Urinary bladder (tissue), 4 donors: ENCODE data around the gene PRKG2. TPM values are rescaled to one million over a fixed set of nuclear protein-coding genes. Genes with fewer than 3 reads are reported as not detected.

ENCODE experiments used
- DNase-seq: peaks from one replicate; pipeline ENCODE4 v3.0.0-alpha.2; 2015; ENCODE audit errors: extremely low spot score
- H3K27ac ChIP-seq: one replicate; pipeline ENCODE4 v1.5.1; 2013; ENCODE audit warnings: low read depth, mild to moderate bottlenecking, moderate library complexity
- H3K36me3 ChIP-seq: one replicate; pipeline ENCODE4 v1.6.1; 2013; ENCODE audit warnings: mild to moderate bottlenecking, moderate library complexity; ENCODE audit not compliant: insufficient read depth
- H3K4me1 ChIP-seq: one replicate; pipeline ENCODE4 v1.6.1; 2013; ENCODE audit warnings: mild to moderate bottlenecking, moderate library complexity; ENCODE audit not compliant: insufficient read depth
- H3K4me3 ChIP-seq: one replicate; pipeline ENCODE4 v1.5.1; 2013; ENCODE audit warnings: low read depth, low read length
- WGBS: extraction: QIAGEN DNeasy Blood & Tissue Kit; methylation state at CpG from one replicate; pipeline ENCODE4 v1.1.7; 2013; 5-methylcytosine and 5-hydroxymethylcytosine counted together
- polyA plus RNA-seq: library from polyadenylated mRNA; stranded (reverse); fragments of 200-250 nt; gene quantifications from one replicate; pipeline ENCODE4 v1.2.3, GENCODE V29; 2013
- total RNA-seq: library from RNA; depleted of rRNA; stranded (reverse); fragments of >200 nt; gene quantifications from one replicate; pipeline ENCODE4 v1.2.3, GENCODE V29; 2014
- donor health status: healthy with polysubstance abuse.
- donor health status: healthy.

Gene PRKG2
- total and polyA plus RNA-seq, 2 donors = 0.19 to 2.1 TPM

- H3K27ac ChIP-seq = no peak overlapping the region
Measured at GRCh38 chr4:81204571-81204970, 10.5 kb downstream of the PRKG2 start.

GRCh38 chr4:81199831-81200230 is 15.2 kb downstream of the PRKG2 start:
- H3K36me3 ChIP-seq = no peaks in the 10 kb centered on the region
- no peak for DNase-seq
- no peak overlapping the region for H3K4me3 ChIP-seq
- H3K27ac ChIP-seq = no peak overlapping the region
- H3K4me1 ChIP-seq = no peaks in the 10 kb centered on the region

More at GRCh38 chr4:81204571-81204970, 10.5 kb downstream of the PRKG2 start:
- Histone ChIP-seq H3K4me1 (no peaks in the 10 kb centered on the region), H3K4me3 (no peak overlapping the region), H3K36me3 (no peaks in the 10 kb centered on the region)
- no peak for DNase-seq
- WGBS = 82% methylated on average over 9 of the region's 9 CpGs

- 92% methylated on average over 1 of the region's 1 CpG for WGBS
- no peak overlapping the region for H3K27ac ChIP-seq
- DNase-seq = no peak
- H3K4me1 ChIP-seq = no peaks in the 10 kb centered on the region
- no peak overlapping the region for H3K4me3 ChIP-seq
- H3K36me3 ChIP-seq = no peaks in the 10 kb centered on the region
Measured at GRCh38 chr4:81198609-81199008, 16.4 kb downstream of the PRKG2 start.

GRCh38 chr4:81197864-81198524 is 17.0 kb downstream of the PRKG2 start:
- DNase-seq = no peak
- WGBS = 42% methylated on average over 4 of the region's 4 CpGs
- H3K4me1 ChIP-seq = no peaks in the 10 kb centered on the region
- H3K4me3 ChIP-seq = no peak overlapping the region
- H3K27ac ChIP-seq = no peak overlapping the region
- no peaks in the 10 kb centered on the region for H3K36me3 ChIP-seq

GRCh38 chr4:81196126-81196650 is 18.8 kb downstream of the PRKG2 start:
- no peaks in the 10 kb centered on the region for H3K36me3 ChIP-seq
- H3K27ac ChIP-seq = no peak overlapping the region
- DNase-seq = no peak
- H3K4me3 ChIP-seq = no peak overlapping the region
- no peaks in the 10 kb centered on the region for H3K4me1 ChIP-seq
- 62% methylated on average over 3 of the region's 3 CpGs for WGBS

GRCh38 chr4:81195475-81195874 is 19.5 kb downstream of the PRKG2 start:
- Histone ChIP-seq H3K36me3 (no peaks in the 10 kb centered on the region), H3K27ac (no peak overlapping the region), H3K4me3 (no peak overlapping the region), H3K4me1 (no peaks in the 10 kb centered on the region)
- 84% methylated on average over 6 of the region's 6 CpGs for WGBS
- DNase-seq = no peak

- Histone ChIP-seq H3K27ac (no peak overlapping the region), H3K36me3 (no peaks in the 10 kb centered on the region), H3K4me1 (no peaks in the 10 kb centered on the region), H3K4me3 (no peak overlapping the region)
- WGBS = 84% methylated on average over 3 of the region's 3 CpGs
- no peak for DNase-seq
Measured at GRCh38 chr4:81194286-81194685, 20.7 kb downstream of the PRKG2 start.

GRCh38 chr4:81180916-81181315 is 34.1 kb downstream of the PRKG2 start:
- DNase-seq = no peak
- Histone ChIP-seq H3K4me1 (no peaks in the 10 kb centered on the region), H3K36me3 (no peaks in the 10 kb centered on the region), H3K4me3 (no peak overlapping the region), H3K27ac (no peak overlapping the region)
- WGBS = 0% methylated on average over 1 of the region's 1 CpG

GRCh38 chr4:81179326-81179725 is 35.7 kb downstream of the PRKG2 start:
- 58% methylated on average over 3 of the region's 3 CpGs for WGBS
- DNase-seq = no peak

GRCh38 chr4:81173213-81173612 is 41.8 kb downstream of the PRKG2 start:
- 0% methylated on average over 1 of the region's 1 CpG for WGBS
- H3K4me3 ChIP-seq = no peak overlapping the region
- H3K36me3 ChIP-seq = no peaks in the 10 kb centered on the region
- no peak overlapping the region for H3K27ac ChIP-seq
- no peaks in the 10 kb centered on the region for H3K4me1 ChIP-seq
- no peak for DNase-seq

More at GRCh38 chr4:81179326-81179725, 35.7 kb downstream of the PRKG2 start:
- no peaks in the 10 kb centered on the region for H3K36me3 ChIP-seq
- H3K27ac ChIP-seq = no peak overlapping the region
- H3K4me1 ChIP-seq = no peaks in the 10 kb centered on the region
- H3K4me3 ChIP-seq = no peak overlapping the region

GRCh38 chr4:81166458-81167160 is 48.4 kb downstream of the PRKG2 start:
- WGBS = 40% methylated on average over 5 of the region's 5 CpGs
- Histone ChIP-seq H3K4me3 (no peak overlapping the region), H3K4me1 (no peaks in the 10 kb centered on the region), H3K27ac (no peak overlapping the region), H3K36me3 (no peaks in the 10 kb centered on the region)
- DNase-seq = no peak

GRCh38 chr4:81165861-81166430 is 49.1 kb downstream of the PRKG2 start:
- no peaks in the 10 kb centered on the region for H3K4me1 ChIP-seq
- H3K27ac ChIP-seq = no peak overlapping the region
- WGBS = 38% methylated on average over 1 of the region's 1 CpG
- H3K36me3 ChIP-seq = no peaks in the 10 kb centered on the region
- no peak overlapping the region for H3K4me3 ChIP-seq
- DNase-seq = no peak

- Histone ChIP-seq H3K27ac (no peak overlapping the region), H3K4me3 (no peak overlapping the region), H3K4me1 (no peaks in the 10 kb centered on the region), H3K36me3 (no peaks in the 10 kb centered on the region)
- WGBS = 70% methylated on average over 7 of the region's 7 CpGs
- no peak for DNase-seq
Measured at GRCh38 chr4:81164623-81165416, 50.2 kb downstream of the PRKG2 start.
